Mesothelial cell of epicardium (in vitro differentiated cells): ENCODE measurements around the gene PPP3CA. TPM values are rescaled to one million over a fixed set of nuclear protein-coding genes. Genes with fewer than 3 reads are reported as not detected.

Experiments used
- DNase-seq, 2 experiments: peaks; one replicate each; pipeline ENCODE4 v3.0.0; 2021; ENCODE audit warnings: low spot score in 2 of 2; ENCODE audit not compliant: unreplicated experiment in 2 of 2
- H3K27ac Mint-ChIP-seq: 2 replicates; pipeline ENCODE4 v1.8.0; 2021; ENCODE audit warnings: mixed read lengths
- H3K27me3 Mint-ChIP-seq: 2 replicates; pipeline ENCODE4 v1.8.0; 2021; ENCODE audit warnings: low read depth, mixed read lengths
- H3K36me3 Mint-ChIP-seq: 2 replicates; pipeline ENCODE4 v1.8.0; 2021; ENCODE audit warnings: mixed read lengths
- H3K4me1 Mint-ChIP-seq: 2 replicates; pipeline ENCODE4 v1.8.0; 2021; ENCODE audit warnings: mixed read lengths
- H3K4me3 Mint-ChIP-seq: 2 replicates; pipeline ENCODE4 v1.8.0; 2021; ENCODE audit warnings: mild to moderate bottlenecking, moderate library complexity, mixed read lengths
- H3K9me3 Mint-ChIP-seq: 2 replicates; pipeline ENCODE4 v1.8.0; 2021; ENCODE audit warnings: mixed read lengths
- total RNA-seq: library from RNA; stranded (reverse); gene quantifications from 3 replicates; pipeline ENCODE4 v1.2.1, GENCODE V29; 2021
- TF ChIP-seq, protein P1 (sequence below): fragments of 200-600 bp; sonication (generic); IDR thresholded peaks from one replicate; pipeline ENCODE4 v1.5.0; 2021; ENCODE audit warnings: antibody characterized with exemption; ENCODE audit not compliant: unreplicated experiment

Gene PPP3CA
- total RNA-seq, 1 donor from 2014 or later: 23.5 TPM

DNA sequence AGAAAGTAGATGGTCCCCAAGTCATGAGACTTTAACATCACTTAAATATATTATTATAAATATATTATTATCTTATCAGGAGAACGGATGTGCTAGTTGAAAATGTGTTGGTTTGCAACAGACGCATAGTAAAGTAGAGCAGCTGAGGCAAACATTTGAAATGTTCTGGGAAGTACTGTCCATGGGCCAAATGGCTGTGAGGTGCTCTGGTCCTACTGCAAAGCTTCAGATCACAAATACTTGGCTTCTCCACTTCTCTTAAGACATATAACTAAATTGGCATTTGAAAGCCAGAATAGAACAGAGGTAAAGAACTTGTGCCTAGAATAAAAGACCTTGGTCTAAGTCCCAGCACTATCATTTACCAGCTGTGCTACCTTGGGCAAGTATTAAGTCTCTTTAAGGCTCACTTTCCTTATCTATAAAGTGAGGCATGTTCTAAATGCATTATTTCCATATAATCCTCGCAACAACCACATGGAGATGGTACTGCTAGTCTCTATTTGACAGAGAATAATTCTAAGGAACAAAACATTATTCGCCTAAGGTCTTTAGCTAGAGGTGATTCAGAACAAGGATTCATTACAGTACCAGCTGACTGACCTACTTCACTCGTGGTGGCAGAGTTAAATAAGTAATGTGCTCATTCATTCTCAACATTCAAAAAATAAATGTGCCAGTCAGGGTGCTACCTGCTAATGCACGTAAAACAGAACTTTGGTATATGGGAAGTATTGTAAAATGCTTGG, 297.1 kb downstream of the PPP3CA start:
- no peaks in the 10 kb centered on the region for H3K36me3 Mint-ChIP-seq
- DNase-seq: no peak
- peaks cover 8% of the 10 kb centered on the region for H3K4me1 Mint-ChIP-seq
- H3K27ac Mint-ChIP-seq: no peak overlapping the region
- H3K4me3 Mint-ChIP-seq: no peak overlapping the region
- no peaks in the 10 kb centered on the region for H3K9me3 Mint-ChIP-seq
- TF ChIP-seq, protein P1, sequence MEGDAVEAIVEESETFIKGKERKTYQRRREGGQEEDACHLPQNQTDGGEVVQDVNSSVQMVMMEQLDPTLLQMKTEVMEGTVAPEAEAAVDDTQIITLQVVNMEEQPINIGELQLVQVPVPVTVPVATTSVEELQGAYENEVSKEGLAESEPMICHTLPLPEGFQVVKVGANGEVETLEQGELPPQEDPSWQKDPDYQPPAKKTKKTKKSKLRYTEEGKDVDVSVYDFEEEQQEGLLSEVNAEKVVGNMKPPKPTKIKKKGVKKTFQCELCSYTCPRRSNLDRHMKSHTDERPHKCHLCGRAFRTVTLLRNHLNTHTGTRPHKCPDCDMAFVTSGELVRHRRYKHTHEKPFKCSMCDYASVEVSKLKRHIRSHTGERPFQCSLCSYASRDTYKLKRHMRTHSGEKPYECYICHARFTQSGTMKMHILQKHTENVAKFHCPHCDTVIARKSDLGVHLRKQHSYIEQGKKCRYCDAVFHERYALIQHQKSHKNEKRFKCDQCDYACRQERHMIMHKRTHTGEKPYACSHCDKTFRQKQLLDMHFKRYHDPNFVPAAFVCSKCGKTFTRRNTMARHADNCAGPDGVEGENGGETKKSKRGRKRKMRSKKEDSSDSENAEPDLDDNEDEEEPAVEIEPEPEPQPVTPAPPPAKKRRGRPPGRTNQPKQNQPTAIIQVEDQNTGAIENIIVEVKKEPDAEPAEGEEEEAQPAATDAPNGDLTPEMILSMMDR: no peak
- no peaks in the 10 kb centered on the region for H3K27me3 Mint-ChIP-seq

DNA sequence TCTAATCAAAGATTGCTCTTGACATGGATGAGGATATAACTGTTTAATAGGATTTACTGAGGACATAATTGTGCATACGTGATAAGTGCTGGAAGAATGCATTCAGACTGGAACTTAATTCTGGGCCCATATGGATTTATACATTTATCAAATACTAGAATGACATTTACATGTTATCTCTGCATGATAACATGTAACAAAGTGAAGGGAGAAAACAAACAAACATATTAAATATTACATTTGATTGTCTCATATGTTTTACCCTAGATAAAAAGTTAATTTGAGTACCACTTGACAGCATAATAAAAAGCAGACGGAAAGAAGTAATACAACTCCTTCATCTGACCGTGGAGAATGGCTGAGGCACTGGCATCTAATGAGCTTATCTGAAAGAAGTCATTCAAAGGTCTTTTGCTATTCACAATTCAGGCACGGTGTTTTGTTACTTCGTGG, 297.8 kb downstream of the PPP3CA start:
- Mint-ChIP-seq H3K27me3 (no peaks in the 10 kb centered on the region), H3K36me3 (no peaks in the 10 kb centered on the region), H3K27ac (no peak overlapping the region), H3K4me3 (no peak overlapping the region), H3K9me3 (no peaks in the 10 kb centered on the region), H3K4me1 (peaks cover 3% of the 10 kb centered on the region)
- DNase-seq: no peak
- TF ChIP-seq, protein P1: no peak

DNA sequence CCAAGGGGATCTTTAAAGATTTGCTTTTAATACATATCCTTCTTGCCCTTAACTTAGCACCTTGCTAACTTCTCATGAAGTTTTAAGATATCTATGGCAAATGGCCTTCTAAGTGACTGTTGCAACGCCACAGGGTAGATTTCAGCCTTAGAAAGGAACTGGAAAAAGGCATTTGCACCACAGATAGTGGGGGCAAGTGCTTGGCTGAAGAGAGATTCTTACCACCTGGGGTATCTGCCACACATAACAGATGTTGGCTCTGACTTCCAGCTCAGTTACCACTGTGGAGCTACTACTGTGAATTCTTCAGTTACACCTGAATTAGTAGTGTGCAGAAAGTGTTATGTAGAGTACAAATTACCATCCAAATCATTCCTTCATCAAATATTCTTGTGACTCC, 302.6 kb downstream of the PPP3CA start:
- no peaks in the 10 kb centered on the region for H3K36me3 Mint-ChIP-seq

DNA sequence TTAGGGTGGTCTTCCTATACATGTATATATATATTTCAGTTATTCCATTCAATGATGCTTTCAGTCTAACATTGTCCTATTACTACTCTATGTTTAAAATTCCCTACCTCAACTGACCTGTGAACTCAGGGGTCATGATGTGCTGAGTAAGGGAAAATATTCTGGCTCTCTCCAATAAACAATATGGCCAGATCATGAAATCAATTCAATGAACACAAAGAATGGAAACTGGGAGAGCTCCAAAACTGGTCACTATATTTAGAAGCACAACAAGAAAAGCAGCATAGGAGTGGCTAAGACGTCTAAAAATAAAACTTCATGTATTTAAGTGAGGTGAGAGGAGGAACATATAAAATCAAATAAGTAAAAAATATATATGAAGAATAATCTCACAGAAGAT, 304.5 kb downstream of the PPP3CA start:
- Mint-ChIP-seq H3K36me3 (peaks cover 9% of the 10 kb centered on the region), H3K4me1 (peaks cover under 1% of the 10 kb centered on the region), H3K4me3 (no peak overlapping the region), H3K9me3 (no peaks in the 10 kb centered on the region), H3K27me3 (no peaks in the 10 kb centered on the region), H3K27ac (no peak overlapping the region)
- TF ChIP-seq, protein P1: no peak
- DNase-seq: no peak

More for the DNA sequence above, 302.6 kb downstream of the PPP3CA start:
- DNase-seq: no peak
- H3K9me3 Mint-ChIP-seq: no peaks in the 10 kb centered on the region
- H3K27ac Mint-ChIP-seq: no peak overlapping the region
- H3K4me3 Mint-ChIP-seq: no peak overlapping the region
- H3K27me3 Mint-ChIP-seq: no peaks in the 10 kb centered on the region
- no peaks in the 10 kb centered on the region for H3K4me1 Mint-ChIP-seq
- TF ChIP-seq, protein P1: no peak

DNA sequence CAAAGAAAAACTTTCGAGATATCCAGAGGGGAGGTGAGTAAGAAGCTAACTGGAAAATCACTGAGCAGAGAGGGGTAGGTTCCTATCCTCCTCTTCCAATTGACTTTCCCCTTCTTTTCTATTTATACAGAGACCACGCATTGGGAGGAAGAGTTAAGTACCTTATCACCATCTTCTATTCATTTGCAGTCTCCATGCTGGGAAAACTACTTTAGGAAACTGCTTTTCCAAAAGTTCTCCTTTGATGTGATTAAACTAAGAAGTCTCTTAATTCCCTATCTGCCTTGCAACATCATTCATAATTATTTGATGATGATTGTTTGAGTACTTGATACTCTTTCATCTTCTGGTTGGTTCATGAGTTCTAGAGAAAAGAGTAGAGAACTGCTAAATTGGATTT, 306.6 kb downstream of the PPP3CA start:
- H3K9me3 Mint-ChIP-seq: no peaks in the 10 kb centered on the region
- TF ChIP-seq, protein P1: no peak
- H3K27me3 Mint-ChIP-seq: no peaks in the 10 kb centered on the region
- peaks cover 15% of the 10 kb centered on the region for H3K4me1 Mint-ChIP-seq
- no peak for DNase-seq
- H3K36me3 Mint-ChIP-seq: peaks cover 15% of the 10 kb centered on the region
- H3K4me3 Mint-ChIP-seq: no peak overlapping the region
- H3K27ac Mint-ChIP-seq: no peak overlapping the region
